NCI-H1436 (cell line): ENCODE data around the gene SORCS1.

Experiments
- DNase-seq: peaks from one replicate; lab custom pipeline; 2025; lab: John Stamatoyannopoulos, UW

Gene SORCS1

GRCh38 chr10:106540645-106541044 is 623.9 kb downstream of the SORCS1 start:
- DNase-seq = no peak

DNA sequence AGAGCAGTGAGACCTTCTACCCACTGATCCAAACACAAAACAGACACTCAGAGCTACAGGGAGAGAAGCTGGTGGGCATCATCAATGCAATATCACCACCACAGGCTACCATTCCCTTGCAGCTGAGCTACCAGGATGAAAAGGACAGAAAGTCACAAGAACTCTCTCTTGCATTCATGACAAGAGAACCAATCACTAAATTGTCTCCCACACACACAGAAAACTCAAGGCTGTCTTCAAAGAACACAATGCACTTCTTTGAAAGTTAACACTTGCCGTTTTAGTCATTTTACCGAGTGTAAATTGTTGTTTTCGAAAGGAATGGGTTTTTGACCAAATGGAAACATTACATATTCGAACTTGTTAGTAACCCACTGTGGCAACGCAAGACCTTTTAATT is 626.6 kb downstream of the SORCS1 start:
- no peak for DNase-seq

- no peak for DNase-seq
Measured at GRCh38 chr10:106535304-106535953, 629.1 kb downstream of the SORCS1 start.

GRCh38 chr10:106534441-106534840 is 630.1 kb downstream of the SORCS1 start:
- no peak for DNase-seq

DNA sequence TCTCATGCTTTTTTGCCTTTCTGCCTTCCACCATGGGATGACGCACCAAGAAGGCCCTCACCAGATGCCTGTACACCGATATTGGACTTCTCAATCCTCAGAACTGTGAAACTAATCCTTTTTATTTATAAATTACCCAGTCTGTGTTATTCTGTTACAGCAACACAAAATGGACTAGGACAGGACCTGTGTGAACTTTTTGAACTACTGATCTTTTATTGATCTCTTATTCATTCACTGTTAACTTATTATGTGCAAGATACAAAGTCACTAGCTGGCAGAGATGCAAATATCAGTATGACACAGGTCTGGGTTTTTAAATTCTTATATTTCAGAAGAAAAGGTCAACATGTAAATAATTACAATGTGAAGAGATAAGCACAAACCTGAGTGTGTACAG is 635.8 kb downstream of the SORCS1 start:
- DNase-seq = no peak

DNA sequence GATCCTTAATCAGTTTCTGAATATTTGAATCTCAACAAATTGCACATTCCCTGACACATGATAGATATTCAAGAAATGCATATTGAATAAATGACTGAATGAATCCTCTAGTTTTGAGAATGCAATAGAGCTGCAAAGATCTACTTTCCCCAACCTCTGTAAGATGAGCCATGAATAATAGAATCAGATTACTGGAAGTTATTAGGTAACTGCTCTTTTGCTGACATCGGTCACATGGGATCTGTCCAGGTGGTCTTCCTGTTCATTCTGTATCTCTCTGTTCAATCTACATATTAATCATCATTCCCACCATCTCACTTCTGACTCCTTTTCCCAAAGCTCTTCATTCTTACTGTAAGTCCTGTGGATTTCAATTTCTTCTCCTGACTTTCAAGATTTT is 638.7 kb downstream of the SORCS1 start:
- DNase-seq = no peak
